RPMI8226 (cell line): ENCODE results near the gene VASH2.
"Not testable (repeated sequence)": the region's sequence is repeated elsewhere in the genome, so short reads cannot be mapped to it uniquely, and the experiment has no call there.

Experiments
- DNase-seq: peaks from one replicate; pipeline ENCODE4 v3.0.0-alpha.2; 2015

Gene VASH2

DNA sequence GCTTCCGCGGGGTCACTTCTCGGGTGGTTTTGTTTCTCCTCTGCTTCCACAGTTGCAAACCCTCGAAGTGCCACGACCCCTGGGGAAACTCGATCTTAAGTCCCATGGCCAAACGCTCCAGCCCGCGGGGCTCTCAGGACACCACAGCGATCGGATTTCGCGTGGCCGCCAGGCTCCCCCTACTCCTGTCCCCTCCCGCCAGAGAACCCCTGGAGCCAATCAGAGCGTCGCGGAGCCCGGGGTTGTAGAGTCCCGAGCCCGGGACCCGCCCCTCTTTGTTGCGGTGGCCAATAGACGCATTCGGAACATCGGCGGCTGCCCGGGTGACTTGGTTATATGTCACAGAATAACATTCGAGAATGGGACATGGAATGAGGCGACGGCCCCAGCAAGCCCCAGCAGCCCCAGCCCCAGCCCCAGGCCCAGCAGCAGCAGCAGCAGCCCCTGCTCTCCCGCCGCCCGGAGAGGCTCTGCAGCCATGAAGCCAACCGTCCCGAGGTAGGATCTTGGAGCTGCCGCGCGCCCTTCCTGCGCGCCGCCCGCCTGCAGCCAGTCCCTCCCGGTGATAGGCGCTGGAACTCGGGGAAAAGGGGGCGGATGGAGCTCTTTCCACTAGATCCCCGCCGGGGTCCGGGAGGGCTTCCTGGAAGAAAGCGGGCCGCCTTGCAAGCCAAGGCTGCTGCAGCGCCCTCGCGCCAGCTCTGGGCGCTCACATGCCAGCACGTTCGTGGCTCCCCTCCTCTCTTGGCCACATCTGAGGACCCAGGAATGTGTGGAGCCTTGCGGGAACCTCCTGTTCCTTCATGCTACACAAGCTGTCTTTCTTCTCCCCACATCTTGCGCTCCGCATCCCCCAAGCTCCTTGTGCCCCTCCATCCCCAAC lies at the start of gene VASH2:
Gene VASH2, plus strand, starts transcription at position 299 of the 883 bp plus-strand sequence. CDS start 1,002 bp downstream, outside the sequence.
- peak; percentile 89 for DNase-seq

DNA sequence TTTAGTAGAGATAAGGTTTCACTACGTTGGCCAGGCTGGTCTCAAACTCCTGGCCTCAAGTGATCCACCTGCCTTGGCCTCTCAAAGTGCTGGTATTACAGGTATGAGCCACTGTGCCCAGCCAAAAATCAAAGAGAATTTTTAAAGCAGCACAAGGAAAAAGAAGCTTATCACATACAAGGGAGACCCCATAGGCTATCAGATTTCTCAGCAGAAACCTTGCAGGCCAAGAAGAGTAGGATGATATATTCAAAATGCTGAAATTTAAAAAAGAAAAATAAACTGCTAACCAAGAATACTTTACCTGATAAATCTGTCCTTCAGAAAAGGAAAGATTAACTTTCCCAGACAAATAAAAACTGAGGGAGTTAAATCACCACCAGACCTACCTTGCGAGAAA lies 49.1 kb upstream of the VASH2 start:
- no peak for DNase-seq

DNA sequence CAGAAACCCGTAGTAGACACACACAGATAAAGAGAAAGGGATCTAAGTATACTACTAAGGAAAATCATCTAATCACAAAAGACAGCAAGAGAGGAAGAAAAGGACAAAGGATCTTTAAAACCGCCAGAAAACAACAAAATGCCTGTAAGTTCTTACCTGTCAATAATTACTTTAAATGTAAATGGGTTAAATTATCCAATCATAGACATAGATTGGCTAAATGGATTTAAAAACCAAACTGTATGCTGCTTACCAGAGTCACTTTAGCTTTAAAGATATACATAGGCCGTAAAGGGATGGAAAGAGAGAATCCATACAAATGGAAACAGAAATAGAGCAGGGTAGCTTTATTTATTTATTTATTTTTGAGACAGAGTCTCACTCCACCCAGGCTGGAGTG lies 48.3 kb upstream of the VASH2 start:
- no peak for DNase-seq

DNA sequence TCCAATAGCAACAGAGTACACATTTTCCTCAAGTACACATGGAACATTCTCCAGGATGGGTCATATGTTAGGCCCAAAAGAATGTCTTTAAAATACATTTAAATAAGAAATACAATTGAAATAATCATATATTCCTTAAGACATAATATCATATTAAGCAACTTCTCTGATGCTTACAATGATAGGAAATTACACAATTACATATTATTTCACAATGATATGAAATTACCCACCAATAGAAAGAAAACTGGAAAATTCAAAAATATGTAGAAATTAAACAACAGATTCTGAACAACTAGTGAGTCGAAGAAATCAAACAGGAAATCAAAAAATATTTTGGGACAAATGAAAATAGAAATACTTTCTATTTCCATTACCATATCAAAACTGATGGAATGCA lies 46.7 kb upstream of the VASH2 start:
- DNase-seq = no peak

DNA sequence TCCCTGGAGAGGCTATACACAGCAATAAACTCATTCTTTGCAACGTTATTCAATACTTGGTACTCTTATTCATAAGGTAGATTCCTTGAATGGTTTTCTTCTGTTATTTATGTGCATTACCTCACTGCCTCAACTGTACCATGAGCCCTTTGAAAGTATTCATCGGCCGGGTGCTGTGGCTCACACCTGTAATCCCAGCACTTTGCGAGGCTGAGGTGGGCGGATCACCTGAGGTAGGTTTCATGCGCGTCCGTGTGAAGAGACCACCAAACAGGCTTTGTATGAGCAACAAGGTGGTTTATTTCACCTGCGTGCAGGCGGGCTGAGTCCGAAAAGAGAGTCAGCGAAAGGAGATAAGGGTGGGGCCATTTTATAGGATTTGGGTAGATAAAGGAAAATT lies 42.3 kb upstream of the VASH2 start:
- DNase-seq = not testable (repeated sequence)

DNA sequence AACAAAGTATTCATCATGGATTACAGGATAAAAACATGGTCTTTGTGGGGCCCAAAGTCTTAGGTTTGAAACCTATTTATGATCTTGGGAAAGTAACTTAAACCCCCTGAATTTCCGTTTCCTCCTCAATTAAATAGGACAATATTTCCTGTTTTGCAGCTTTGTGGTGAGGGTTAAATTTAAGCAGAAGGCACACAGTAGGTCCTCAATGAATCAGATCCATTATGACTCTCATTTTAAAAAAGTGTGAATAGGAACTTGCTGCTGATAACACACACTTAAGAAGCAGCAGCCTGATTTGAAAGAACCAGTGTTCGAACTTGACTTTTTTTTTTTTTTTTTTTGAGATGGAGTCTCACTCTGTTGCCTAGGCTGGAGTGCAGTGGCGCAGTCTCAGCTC lies 41.4 kb upstream of the VASH2 start:
- DNase-seq = no peak

DNA sequence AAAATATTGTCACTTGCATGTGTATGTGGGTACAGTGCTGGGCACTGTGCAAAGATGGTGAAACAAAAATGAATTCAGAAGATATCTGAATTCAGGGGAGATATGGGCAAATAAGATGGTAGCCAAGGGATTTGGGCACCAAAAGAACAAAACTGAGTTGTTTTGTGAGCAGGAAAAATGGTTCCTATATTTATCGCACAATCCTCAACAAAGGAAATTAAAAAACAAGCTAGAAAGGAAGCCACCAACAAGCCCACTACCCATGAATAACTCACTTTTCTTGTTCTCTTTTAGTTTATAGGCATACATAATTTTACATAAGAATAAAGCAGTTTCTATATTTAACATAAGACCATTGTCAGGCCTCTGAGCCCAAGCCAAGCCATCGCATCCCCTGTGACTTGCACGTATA lies 40.7 kb upstream of the VASH2 start:
- no peak for DNase-seq

- not testable (repeated sequence) for DNase-seq
Observed at GRCh38 chr1:212910213-212910612, 40.1 kb upstream of the VASH2 start.

GRCh38 chr1:212913638-212914037 lies 36.7 kb upstream of the VASH2 start:
- not testable (repeated sequence) for DNase-seq

DNA sequence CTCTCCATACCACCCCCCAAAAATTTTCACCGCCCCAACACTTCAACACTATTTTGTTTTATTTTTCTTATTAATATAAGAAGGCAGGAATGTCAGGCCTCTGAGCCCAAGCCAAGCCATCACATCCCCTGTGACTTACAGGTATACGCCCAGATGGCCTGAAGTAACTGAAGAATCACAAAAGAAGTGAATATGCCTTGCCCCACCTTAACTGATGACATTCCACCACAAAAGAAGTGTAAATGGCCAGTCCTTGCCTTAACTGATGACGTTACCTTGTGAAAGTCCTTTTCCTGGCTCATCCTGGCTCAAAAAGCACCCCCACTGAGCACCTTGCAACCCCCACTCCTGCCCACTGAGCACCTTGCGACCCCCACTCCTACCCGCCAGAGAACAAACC lies 36.2 kb upstream of the VASH2 start:
- DNase-seq = not testable (repeated sequence)

GRCh38 chr1:212914789-212915188 lies 35.6 kb upstream of the VASH2 start:
- DNase-seq = no peak

- peak; percentile 45 for DNase-seq
Observed at GRCh38 chr1:212915245-212916091, 34.9 kb upstream of the VASH2 start.

- no peak for DNase-seq
Observed at GRCh38 chr1:212916481-212917133, 33.7 kb upstream of the VASH2 start.

DNA sequence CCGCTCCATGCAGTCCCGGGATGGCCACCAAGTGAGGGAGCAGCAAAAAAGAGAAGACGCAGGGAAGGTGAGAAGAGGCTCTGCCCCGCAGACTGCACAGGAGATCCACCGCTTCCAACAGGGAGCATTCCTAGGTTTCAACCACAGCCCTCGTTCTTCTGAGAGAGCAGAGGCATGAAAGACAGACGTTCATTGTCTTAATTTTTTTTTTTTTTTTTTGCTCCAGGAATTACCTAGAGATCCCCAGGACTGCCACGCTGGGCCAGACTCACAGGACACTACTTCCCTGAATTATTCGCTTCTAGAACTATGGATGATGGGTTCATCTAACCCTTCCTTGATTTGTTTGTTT lies 33.2 kb upstream of the VASH2 start:
- no peak for DNase-seq

- DNase-seq = no peak
Observed at GRCh38 chr1:212917858-212918257, 32.5 kb upstream of the VASH2 start.

- no peak for DNase-seq
Observed at GRCh38 chr1:212918824-212919223, 31.5 kb upstream of the VASH2 start.

GRCh38 chr1:212920246-212920645 lies 30.1 kb upstream of the VASH2 start:
- DNase-seq = no peak

DNA sequence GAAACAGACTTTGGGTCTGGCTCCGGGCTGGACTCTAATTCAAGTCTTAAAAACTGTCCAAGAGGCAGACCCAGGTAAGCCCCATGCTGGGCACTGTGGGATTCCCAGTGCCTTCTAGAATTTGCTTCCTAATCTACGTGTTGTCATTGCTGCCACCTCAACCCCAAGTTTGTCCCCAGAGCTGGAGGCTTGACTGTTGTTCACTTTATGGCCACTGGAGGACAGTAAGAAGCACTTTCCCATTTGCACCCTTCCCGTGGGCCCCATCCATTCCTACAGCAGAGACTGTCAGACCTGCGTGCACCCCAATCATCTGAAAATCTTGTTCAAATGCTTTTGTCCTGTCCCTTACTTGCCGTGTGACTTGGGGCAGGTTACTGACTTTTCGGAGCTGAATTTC lies 29.4 kb upstream of the VASH2 start:
- peak; percentile 28 for DNase-seq

DNA sequence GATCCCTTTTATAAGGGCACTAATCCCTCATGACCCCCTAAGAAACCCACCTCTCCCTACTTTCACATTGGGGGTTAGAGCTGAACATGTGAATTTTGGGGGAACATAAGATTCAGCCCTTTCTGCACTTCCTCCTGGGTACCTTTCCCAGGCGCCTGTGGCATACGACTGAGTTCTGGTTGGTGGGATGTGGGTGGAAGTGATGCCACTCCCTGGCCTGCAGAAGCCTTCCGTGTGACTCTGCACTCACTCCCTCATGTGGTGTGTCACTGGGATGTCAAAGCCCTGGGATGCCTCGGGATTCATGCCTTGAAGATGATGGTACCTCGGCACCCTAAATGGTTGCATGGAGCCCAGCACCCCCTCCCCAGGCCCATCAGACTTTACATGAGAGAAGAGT lies 28.3 kb upstream of the VASH2 start:
- no peak for DNase-seq

GRCh38 chr1:212926372-212926771 lies 24.0 kb upstream of the VASH2 start:
- DNase-seq = no peak

DNA sequence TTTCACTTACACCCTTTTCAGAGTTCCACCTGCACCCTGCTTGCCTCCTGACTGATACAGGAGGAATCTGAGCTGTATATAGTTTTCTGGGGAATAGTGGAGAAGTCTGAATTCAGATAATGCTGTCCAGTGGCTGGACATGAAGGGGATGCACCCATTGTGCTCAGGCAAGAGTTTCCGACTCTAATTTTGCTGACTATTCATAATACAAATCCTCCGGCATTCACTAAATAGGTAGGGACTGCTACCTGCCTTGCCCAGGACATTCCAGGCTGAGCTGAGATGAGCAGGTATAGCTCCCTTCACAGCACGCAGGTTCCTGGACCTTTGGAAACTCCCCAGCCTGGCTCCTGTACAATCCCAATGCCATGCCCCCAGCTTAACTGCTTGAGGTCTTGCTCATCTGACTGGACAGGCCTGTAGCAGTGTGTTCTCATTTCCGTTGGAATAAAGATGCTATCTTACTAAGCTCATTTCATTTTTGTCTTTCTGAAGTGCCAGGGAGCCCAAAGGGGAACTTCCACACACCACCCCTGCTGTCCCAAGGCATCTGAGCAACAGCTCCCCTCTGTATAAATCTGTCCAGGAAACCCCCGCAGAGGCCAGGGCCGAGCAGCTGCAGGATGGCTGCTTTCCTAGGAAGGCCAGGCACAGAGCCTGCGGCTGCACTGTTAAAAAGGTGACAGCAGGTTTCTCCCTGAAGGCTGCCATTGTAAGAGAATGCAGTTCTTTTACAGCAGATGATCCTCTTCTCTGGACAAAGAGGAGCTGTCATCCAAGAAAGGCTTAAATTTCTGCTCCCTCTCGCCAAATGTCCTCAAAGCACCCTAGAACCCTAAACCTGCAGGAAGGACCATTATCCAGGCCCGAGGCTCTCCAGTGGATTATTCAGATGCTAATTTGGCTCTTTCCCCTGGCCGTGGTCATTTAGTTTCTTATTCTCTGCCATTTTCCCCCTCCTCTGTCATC lies 21.7 kb upstream of the VASH2 start:
- no peak for DNase-seq

GRCh38 chr1:212930986-212931678 lies 19.2 kb upstream of the VASH2 start:
- peak; percentile 60 for DNase-seq
